ENCODE data around the gene RASSF8.

Gene RASSF8

GRCh38 chr12:25994901-25995625, 36.6 kb downstream of the RASSF8 start:
- DNase-seq = no peak

GRCh38 chr12:25995906-25996305, 37.4 kb downstream of the RASSF8 start:
- DNase-seq = no peak

- DNase-seq = no peak
Measured at GRCh38 chr12:25996677-25997076, 38.2 kb downstream of the RASSF8 start.

- DNase-seq = no peak
Measured at GRCh38 chr12:25997201-25997963, 38.9 kb downstream of the RASSF8 start.

GRCh38 chr12:26000898-26001297, 42.4 kb downstream of the RASSF8 start:
- DNase-seq = no peak

GRCh38 chr12:26001530-26001929, 43.0 kb downstream of the RASSF8 start:
- no peak for DNase-seq

GRCh38 chr12:26003065-26003464, 44.6 kb downstream of the RASSF8 start:
- DNase-seq = no peak

GRCh38 chr12:26007566-26007965, 49.1 kb downstream of the RASSF8 start:
- no peak for DNase-seq

- no peak for DNase-seq
Measured at GRCh38 chr12:26009593-26009992, 51.1 kb downstream of the RASSF8 start.

- no peak for DNase-seq
Measured at GRCh38 chr12:26010293-26010821, 51.9 kb downstream of the RASSF8 start.

GRCh38 chr12:26011099-26011498, 52.6 kb downstream of the RASSF8 start:
- DNase-seq = no peak

- DNase-seq = no peak
Measured at GRCh38 chr12:26014085-26014484, 55.6 kb downstream of the RASSF8 start.

- no peak for DNase-seq
Measured at GRCh38 chr12:26016516-26016915, 58.0 kb downstream of the RASSF8 start.

- DNase-seq = no peak
Measured at GRCh38 chr12:26017484-26018211, 59.2 kb downstream of the RASSF8 start.

- DNase-seq = no peak
Measured at GRCh38 chr12:26018926-26019325, 60.4 kb downstream of the RASSF8 start.

- no peak for DNase-seq
Measured at GRCh38 chr12:26021534-26021933, 63.1 kb downstream of the RASSF8 start.

GRCh38 chr12:26022043-26022442, 63.6 kb downstream of the RASSF8 start:
- no peak for DNase-seq

GRCh38 chr12:26026713-26027112, 68.2 kb downstream of the RASSF8 start:
- no peak for DNase-seq

GRCh38 chr12:26027401-26027800, 68.9 kb downstream of the RASSF8 start:
- no peak for DNase-seq

GRCh38 chr12:26028953-26029735, 70.7 kb downstream of the RASSF8 start:
- peak; percentile 19 for DNase-seq

- no peak for DNase-seq
Measured at GRCh38 chr12:26029736-26030022, 71.2 kb downstream of the RASSF8 start.

- no peak for DNase-seq
Measured at GRCh38 chr12:26030371-26030770, 71.9 kb downstream of the RASSF8 start.

- no peak for DNase-seq
Measured at GRCh38 chr12:26031318-26031717, 72.8 kb downstream of the RASSF8 start.

All from NCI-H345 (cell line).